ENCODE results near the gene ADGRG4.
A peak's percentile ranks its signal among the peaks of the same experiment; 100 is the strongest.
"Not testable (repeated sequence)": the region's sequence is repeated elsewhere in the genome, so short reads cannot be mapped to it uniquely, and the experiment has no call there.

ADGRG4 gene

DNA sequence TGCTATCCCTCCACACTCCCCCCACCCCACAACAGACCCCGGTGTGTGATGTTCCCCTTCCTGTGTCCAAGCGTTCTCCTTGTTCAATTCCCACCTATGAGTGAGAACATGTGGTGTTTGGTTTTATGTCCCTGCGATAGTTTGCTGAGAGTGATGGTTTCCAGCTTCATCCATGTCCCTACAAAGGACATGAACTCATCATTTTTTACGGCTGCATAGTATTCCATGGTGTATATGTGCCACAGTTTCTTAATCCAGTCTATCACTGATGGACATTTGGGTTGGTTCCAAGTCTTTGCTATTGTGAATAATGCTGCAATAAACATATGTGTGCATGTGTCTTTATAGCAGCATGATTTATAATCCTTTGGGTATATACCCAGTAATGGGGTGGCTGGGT, at the start of gene ADGRG4:
ADGRG4 (plus strand) TSS at position 243 of the 400 bp plus-strand sequence. CDS start 7,815 bp downstream, outside the sequence.
- not testable (repeated sequence) for H3K9ac ChIP-seq (ENCODE audit: low read depth, low read length, poor library complexity, severe bottlenecking); H3F3A ChIP-seq (ENCODE audit: low read depth); H3K79me2 ChIP-seq (ENCODE audit: insufficient read depth, low read length); H3K9me3 ChIP-seq (ENCODE audit: insufficient read depth, low read depth, low read length); H3K4me2 ChIP-seq (ENCODE audit: low read depth, low read length, poor library complexity, severe bottlenecking); H3K4me1 ChIP-seq (ENCODE audit: insufficient read depth, low read length, poor library complexity, severe bottlenecking); H3K4me3 ChIP-seq (ENCODE audit: low read length, poor library complexity, severe bottlenecking); H3K36me3 ChIP-seq (ENCODE audit: insufficient read depth, low read length); H2AFZ ChIP-seq (ENCODE audit: low read length); H3K27me3 ChIP-seq (ENCODE audit: insufficient read depth, low read length, poor library complexity, severe bottlenecking); H3K9me2 ChIP-seq (replicated peaks; ENCODE audit: low read depth, low read length); H4K20me1 ChIP-seq (ENCODE audit: insufficient read depth, low read length, poor library complexity, severe bottlenecking)

- no peaks in the 10 kb centered on the region for H3F3A ChIP-seq (ENCODE audit: low read depth)
- no peaks in the 10 kb centered on the region for H3K9me3 ChIP-seq (ENCODE audit: insufficient read depth, low read depth, low read length)
- H3K27me3 ChIP-seq (ENCODE audit: insufficient read depth, low read length, poor library complexity, severe bottlenecking), result no peaks in the 10 kb centered on the region
Observed at GRCh38 chrX:136251041-136251991, 49.4 kb upstream of the ADGRG4 start, which contains the start of gene MAP7D3. Gene MAP7D3, minus strand, starts transcription at chrX:136251400. Its CDS starts 42 bp downstream, at chrX:136251358.

GRCh38 chrX:136255541-136255940, 45.2 kb upstream of the ADGRG4 start:
- Histone ChIP-seq H3K79me2 (ENCODE audit: insufficient read depth, low read length) (peaks cover 5% of the 10 kb centered on the region), H3K9me3 (ENCODE audit: insufficient read depth, low read depth, low read length) (no peaks in the 10 kb centered on the region), H3K4me2 (ENCODE audit: low read depth, low read length, poor library complexity, severe bottlenecking) (no peak overlapping the region), H2AFZ (ENCODE audit: low read length) (no peak overlapping the region), H4K20me1 (ENCODE audit: insufficient read depth, low read length, poor library complexity, severe bottlenecking) (no peaks in the 10 kb centered on the region), H3K27me3 (ENCODE audit: insufficient read depth, low read length, poor library complexity, severe bottlenecking) (no peaks in the 10 kb centered on the region), H3K9me2 (replicated peaks; ENCODE audit: low read depth, low read length) (no peaks in the 10 kb centered on the region), H3F3A (ENCODE audit: low read depth) (no peaks in the 10 kb centered on the region), H3K9ac (ENCODE audit: low read depth, low read length, poor library complexity, severe bottlenecking) (no peak overlapping the region), H3K4me1 (ENCODE audit: insufficient read depth, low read length, poor library complexity, severe bottlenecking) (peaks cover 29% of the 10 kb centered on the region), H3K36me3 (ENCODE audit: insufficient read depth, low read length) (no peaks in the 10 kb centered on the region), H3K4me3 (ENCODE audit: low read length, poor library complexity, severe bottlenecking) (no peak overlapping the region)
- no peak for TF ChIP-seq CTCF (conservative IDR thresholded peaks at IDR 0.05; ENCODE audit: low read length)
- no peak for TF ChIP-seq EZH2phosphoT487 (IDR thresholded peaks at IDR 0.05; ENCODE audit: borderline replicate concordance)

More at GRCh38 chrX:136251041-136251991, 49.4 kb upstream of the ADGRG4 start, which contains the start of gene MAP7D3:
- H3K4me2 ChIP-seq (ENCODE audit: low read depth, low read length, poor library complexity, severe bottlenecking), result peak within 1 kb of the TSS; percentile 95
- peaks cover 29% of the 10 kb centered on the region for H3K79me2 ChIP-seq (ENCODE audit: insufficient read depth, low read length)
- peak within 1 kb of the TSS; percentile 88 for H3K9ac ChIP-seq (ENCODE audit: low read depth, low read length, poor library complexity, severe bottlenecking)
- peaks cover 22% of the 10 kb centered on the region for H3K4me1 ChIP-seq (ENCODE audit: insufficient read depth, low read length, poor library complexity, severe bottlenecking)
- no peaks in the 10 kb centered on the region for H3K9me2 ChIP-seq (replicated peaks; ENCODE audit: low read depth, low read length)
- peaks cover 7% of the 10 kb centered on the region for H4K20me1 ChIP-seq (ENCODE audit: insufficient read depth, low read length, poor library complexity, severe bottlenecking)
- no peaks in the 10 kb centered on the region for H3K36me3 ChIP-seq (ENCODE audit: insufficient read depth, low read length)
- peak within 1 kb of the TSS; percentile 84 for H2AFZ ChIP-seq (ENCODE audit: low read length)
- TF ChIP-seq EZH2phosphoT487 (IDR thresholded peaks at IDR 0.05; ENCODE audit: borderline replicate concordance) (no peak), CTCF (conservative IDR thresholded peaks at IDR 0.05; ENCODE audit: low read length) (no peak)
- H3K4me3 ChIP-seq (ENCODE audit: low read length, poor library complexity, severe bottlenecking), result peak within 1 kb of the TSS; percentile 91

All from Loucy (cell line).